GM21447 (cell line): ENCODE measurements around the gene SMIM12.
"Not testable (repeated sequence)": the region's sequence is repeated elsewhere in the genome, so short reads cannot be mapped to it uniquely, and the experiment has no call there.

ENCODE experiments used
- ATAC-seq: cut with Tn5 transposase; IDR thresholded peaks from one replicate; pipeline ENCODE4 v1.9.1; 2021; ENCODE audit not compliant: unreplicated experiment

SMIM12 gene

GRCh38 chr1:34844252-34844634 is 15.3 kb downstream of the SMIM12 start:
- no peak for ATAC-seq

GRCh38 chr1:34843392-34844251 is 15.9 kb downstream of the SMIM12 start:
- ATAC-seq, result no peak

GRCh38 chr1:34842952-34843371 is 16.6 kb downstream of the SMIM12 start:
- ATAC-seq, result no peak

- ATAC-seq, result no peak
Observed at GRCh38 chr1:34842073-34842472, 17.5 kb downstream of the SMIM12 start.

- no peak for ATAC-seq
Observed at GRCh38 chr1:34840426-34840825, 19.1 kb downstream of the SMIM12 start.

- ATAC-seq, result no peak
Observed at GRCh38 chr1:34839526-34840305, 19.8 kb downstream of the SMIM12 start.

GRCh38 chr1:34833711-34834110 is 25.8 kb downstream of the SMIM12 start:
- ATAC-seq, result no peak

- ATAC-seq, result no peak
Observed at GRCh38 chr1:34831721-34832246, 27.8 kb downstream of the SMIM12 start.

- ATAC-seq, result no peak
Observed at GRCh38 chr1:34829250-34829649, 30.3 kb downstream of the SMIM12 start.

- no peak for ATAC-seq
Observed at GRCh38 chr1:34828611-34829010, 30.9 kb downstream of the SMIM12 start.

GRCh38 chr1:34827341-34827941 is 32.1 kb downstream of the SMIM12 start:
- no peak for ATAC-seq

- ATAC-seq, result no peak
Observed at GRCh38 chr1:34825455-34826091, 34.0 kb downstream of the SMIM12 start.

- no peak for ATAC-seq
Observed at GRCh38 chr1:34824817-34825454, 34.6 kb downstream of the SMIM12 start.

GRCh38 chr1:34822202-34822601 is 37.3 kb downstream of the SMIM12 start:
- ATAC-seq, result no peak

GRCh38 chr1:34818862-34819261 is 40.7 kb downstream of the SMIM12 start:
- not testable (repeated sequence) for ATAC-seq

- no peak for ATAC-seq
Observed at GRCh38 chr1:34816778-34817177, 42.8 kb downstream of the SMIM12 start.

GRCh38 chr1:34816332-34816731 is 43.2 kb downstream of the SMIM12 start:
- ATAC-seq, result no peak

- ATAC-seq, result not testable (repeated sequence)
Observed at GRCh38 chr1:34810781-34811180, 48.8 kb downstream of the SMIM12 start.

GRCh38 chr1:34808051-34808810 is 51.3 kb downstream of the SMIM12 start:
- ATAC-seq, result no peak

- ATAC-seq, result no peak
Observed at GRCh38 chr1:34806396-34806795, 53.2 kb downstream of the SMIM12 start.
